WTC11 (cell line): ENCODE measurements around the gene ITGA3. TPM values are rescaled to one million over a fixed set of nuclear protein-coding genes. Genes with fewer than 3 reads are reported as not detected.

Experiments
- ARID4B ChIP-seq: sonication (generic); formaldehyde crosslinking; IDR thresholded peaks from 2 replicates; pipeline ENCODE4 v1.8.0; 2023; ENCODE audit warnings: missing genetic modification reagents, mild to moderate bottlenecking, borderline replicate concordance
- CDX4 ChIP-seq: fragments of 250-450 bp; sonication (Bioruptor Pico); IDR thresholded peaks from 2 replicates; pipeline ENCODE4 v1.9.0; 2021; ENCODE audit warnings: moderate library complexity, mild to moderate bottlenecking, inconsistent platforms, borderline replicate concordance
- CREB1 ChIP-seq: sonication (generic); formaldehyde crosslinking; IDR thresholded peaks from 2 replicates; pipeline ENCODE4 v1.8.0; 2023; ENCODE audit warnings: mild to moderate bottlenecking, missing genetic modification reagents
- EMX1 ChIP-seq: fragments of 250-450 bp; sonication (Bioruptor Pico); IDR thresholded peaks from 2 replicates; pipeline ENCODE4 v1.8.0; 2021; ENCODE audit warnings: mild to moderate bottlenecking
- GRHL2 ChIP-seq: fragments of 250-450 bp; sonication (Bioruptor Pico); IDR thresholded peaks from 2 replicates; pipeline ENCODE4 v1.8.0; 2022; ENCODE audit warnings: mild to moderate bottlenecking, moderate library complexity; ENCODE audit not compliant: insufficient replicate concordance, severe bottlenecking
- JAZF1 ChIP-seq: fragments of 250-450 bp; sonication (Bioruptor Pico); IDR thresholded peaks from 2 replicates; pipeline ENCODE4 v1.9.0; 2021; ENCODE audit warnings: moderate library complexity, mild to moderate bottlenecking, inconsistent platforms
- MAX ChIP-seq: sonication (generic); formaldehyde crosslinking; IDR thresholded peaks from 2 replicates; pipeline ENCODE4 v1.8.0; 2022; ENCODE audit warnings: mild to moderate bottlenecking, missing genetic modification reagents
- MLX ChIP-seq: sonication (generic); formaldehyde crosslinking; IDR thresholded peaks from 2 replicates; pipeline ENCODE4 v1.8.1; 2023; ENCODE audit warnings: mild to moderate bottlenecking, missing genetic modification reagents, moderate library complexity
- MYBL2 ChIP-seq: sonication (generic); formaldehyde crosslinking; IDR thresholded peaks from 2 replicates; pipeline ENCODE4 v1.8.1; 2023; ENCODE audit warnings: mild to moderate bottlenecking, moderate library complexity, missing genetic modification reagents
- SOX15 ChIP-seq: fragments of 250-450 bp; sonication (Bioruptor Pico); IDR thresholded peaks from 2 replicates; pipeline ENCODE4 v1.9.0; 2021; ENCODE audit warnings: mild to moderate bottlenecking
- TCF7 ChIP-seq: sonication (generic); formaldehyde crosslinking; IDR thresholded peaks from 2 replicates; pipeline ENCODE4 v1.8.0; 2022; ENCODE audit warnings: mild to moderate bottlenecking, low read depth, missing genetic modification reagents, moderate library complexity
- TEAD1 ChIP-seq: sonication (generic); formaldehyde crosslinking; IDR thresholded peaks from 2 replicates; pipeline ENCODE4 v1.8.0; 2022; ENCODE audit warnings: mild to moderate bottlenecking, missing genetic modification reagents
- USF2 ChIP-seq: sonication (generic); formaldehyde crosslinking; IDR thresholded peaks from 2 replicates; pipeline ENCODE4 v1.8.1; 2023; ENCODE audit warnings: mild to moderate bottlenecking, missing genetic modification reagents, moderate library complexity
- ZNF416 ChIP-seq: fragments of 250-450 bp; sonication (Bioruptor Pico); IDR thresholded peaks from 2 replicates; pipeline ENCODE4 v1.9.0; 2021; ENCODE audit warnings: mild to moderate bottlenecking, inconsistent platforms
- total RNA-seq: library from RNA; stranded (reverse); gene quantifications from 3 replicates; pipeline ENCODE4 v1.2.3, GENCODE V29; 2021
- TF ChIP-seq, protein P1 (sequence below): fragments of 250-450 bp; sonication (Bioruptor Pico); IDR thresholded peaks from 2 replicates; pipeline ENCODE4 v1.9.0; 2021; ENCODE audit warnings: mild to moderate bottlenecking, borderline replicate concordance
- TF ChIP-seq, protein P2 (sequence below): sonication (generic); formaldehyde crosslinking; IDR thresholded peaks from 2 replicates; pipeline ENCODE4 v1.8.1; 2022; ENCODE audit warnings: missing genetic modification reagents, borderline replicate concordance
- TF ChIP-seq, protein P3 (sequence below): sonication (generic); formaldehyde crosslinking; IDR thresholded peaks from 2 replicates; pipeline ENCODE4 v1.8.1; 2023; ENCODE audit warnings: mild to moderate bottlenecking, missing genetic modification reagents, borderline replicate concordance
- TF ChIP-seq, protein P4 (sequence below): fragments of 250-450 bp; sonication (Bioruptor Pico); conservative IDR thresholded peaks from 2 replicates; pipeline ENCODE4 v1.9.0; 2021; ENCODE audit warnings: mild to moderate bottlenecking

The ITGA3 gene
- total RNA-seq, 1 experiment from 2014 or later = 35.3 TPM

DNA sequence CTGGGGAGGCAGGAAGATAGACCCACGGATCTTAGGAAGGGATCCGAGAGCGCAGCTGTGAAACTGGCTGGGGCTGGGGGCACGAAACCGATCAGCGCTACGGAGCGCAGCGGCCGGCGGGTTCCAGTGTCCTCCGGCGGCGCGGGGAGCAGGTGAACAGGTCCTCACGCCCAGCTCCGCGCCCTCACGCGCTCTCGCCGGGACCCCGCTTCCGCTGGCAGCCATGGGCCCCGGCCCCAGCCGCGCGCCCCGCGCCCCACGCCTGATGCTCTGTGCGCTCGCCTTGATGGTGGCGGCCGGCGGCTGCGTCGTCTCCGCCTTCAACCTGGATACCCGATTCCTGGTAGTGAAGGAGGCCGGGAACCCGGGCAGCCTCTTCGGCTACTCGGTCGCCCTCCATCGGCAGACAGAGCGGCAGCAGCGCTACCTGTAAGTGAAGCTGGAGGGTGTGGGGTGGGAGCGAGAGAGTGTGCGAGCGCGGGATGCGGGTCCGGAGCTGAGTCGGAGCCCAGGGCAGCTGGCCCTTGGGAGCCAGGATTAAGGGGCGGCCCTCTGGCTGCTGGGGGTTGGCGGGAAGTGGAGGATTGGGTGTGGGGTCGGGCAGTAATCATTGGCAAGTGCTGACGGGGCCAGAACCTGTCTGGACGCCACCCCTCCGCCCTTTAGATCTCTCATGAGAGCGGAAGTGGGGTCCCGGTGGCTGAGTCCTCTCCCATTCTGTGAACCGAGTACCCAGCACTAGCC is 479 bp downstream of the ITGA3 start (continued):
- TF ChIP-seq USF2 (CRISPR knock-in tag) = no peak
- no peak for TF ChIP-seq ARID4B
- TF ChIP-seq TCF7 (CRISPR knock-in tag) = no peak
- TF ChIP-seq CDX4 = no peak
- TF ChIP-seq, protein P1, sequence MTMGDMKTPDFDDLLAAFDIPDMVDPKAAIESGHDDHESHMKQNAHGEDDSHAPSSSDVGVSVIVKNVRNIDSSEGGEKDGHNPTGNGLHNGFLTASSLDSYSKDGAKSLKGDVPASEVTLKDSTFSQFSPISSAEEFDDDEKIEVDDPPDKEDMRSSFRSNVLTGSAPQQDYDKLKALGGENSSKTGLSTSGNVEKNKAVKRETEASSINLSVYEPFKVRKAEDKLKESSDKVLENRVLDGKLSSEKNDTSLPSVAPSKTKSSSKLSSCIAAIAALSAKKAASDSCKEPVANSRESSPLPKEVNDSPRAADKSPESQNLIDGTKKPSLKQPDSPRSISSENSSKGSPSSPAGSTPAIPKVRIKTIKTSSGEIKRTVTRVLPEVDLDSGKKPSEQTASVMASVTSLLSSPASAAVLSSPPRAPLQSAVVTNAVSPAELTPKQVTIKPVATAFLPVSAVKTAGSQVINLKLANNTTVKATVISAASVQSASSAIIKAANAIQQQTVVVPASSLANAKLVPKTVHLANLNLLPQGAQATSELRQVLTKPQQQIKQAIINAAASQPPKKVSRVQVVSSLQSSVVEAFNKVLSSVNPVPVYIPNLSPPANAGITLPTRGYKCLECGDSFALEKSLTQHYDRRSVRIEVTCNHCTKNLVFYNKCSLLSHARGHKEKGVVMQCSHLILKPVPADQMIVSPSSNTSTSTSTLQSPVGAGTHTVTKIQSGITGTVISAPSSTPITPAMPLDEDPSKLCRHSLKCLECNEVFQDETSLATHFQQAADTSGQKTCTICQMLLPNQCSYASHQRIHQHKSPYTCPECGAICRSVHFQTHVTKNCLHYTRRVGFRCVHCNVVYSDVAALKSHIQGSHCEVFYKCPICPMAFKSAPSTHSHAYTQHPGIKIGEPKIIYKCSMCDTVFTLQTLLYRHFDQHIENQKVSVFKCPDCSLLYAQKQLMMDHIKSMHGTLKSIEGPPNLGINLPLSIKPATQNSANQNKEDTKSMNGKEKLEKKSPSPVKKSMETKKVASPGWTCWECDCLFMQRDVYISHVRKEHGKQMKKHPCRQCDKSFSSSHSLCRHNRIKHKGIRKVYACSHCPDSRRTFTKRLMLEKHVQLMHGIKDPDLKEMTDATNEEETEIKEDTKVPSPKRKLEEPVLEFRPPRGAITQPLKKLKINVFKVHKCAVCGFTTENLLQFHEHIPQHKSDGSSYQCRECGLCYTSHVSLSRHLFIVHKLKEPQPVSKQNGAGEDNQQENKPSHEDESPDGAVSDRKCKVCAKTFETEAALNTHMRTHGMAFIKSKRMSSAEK = no peak
- peak; percentile 22; the same call in 1 of the 2 replicates for TF ChIP-seq MAX (CRISPR knock-in tag)
- no peak for TF ChIP-seq JAZF1
- TF ChIP-seq GRHL2 (CRISPR knock-in tag) = no peak
- TF ChIP-seq MYBL2 (CRISPR knock-in tag) = no peak
- TF ChIP-seq, protein P2, sequence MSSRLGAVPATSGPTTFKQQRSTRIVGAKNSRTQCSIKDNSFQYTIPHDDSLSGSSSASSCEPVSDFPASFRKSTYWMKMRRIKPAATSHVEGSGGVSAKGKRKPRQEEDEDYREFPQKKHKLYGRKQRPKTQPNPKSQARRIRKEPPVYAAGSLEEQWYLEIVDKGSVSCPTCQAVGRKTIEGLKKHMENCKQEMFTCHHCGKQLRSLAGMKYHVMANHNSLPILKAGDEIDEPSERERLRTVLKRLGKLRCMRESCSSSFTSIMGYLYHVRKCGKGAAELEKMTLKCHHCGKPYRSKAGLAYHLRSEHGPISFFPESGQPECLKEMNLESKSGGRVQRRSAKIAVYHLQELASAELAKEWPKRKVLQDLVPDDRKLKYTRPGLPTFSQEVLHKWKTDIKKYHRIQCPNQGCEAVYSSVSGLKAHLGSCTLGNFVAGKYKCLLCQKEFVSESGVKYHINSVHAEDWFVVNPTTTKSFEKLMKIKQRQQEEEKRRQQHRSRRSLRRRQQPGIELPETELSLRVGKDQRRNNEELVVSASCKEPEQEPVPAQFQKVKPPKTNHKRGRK (CRISPR knock-in tag) = no peak
- no peak for TF ChIP-seq CREB1 (CRISPR knock-in tag)
- TF ChIP-seq ZNF416 (CRISPR knock-in tag) = 0 out of 2 replicates have a peak, but pooled peaks have one; percentile 36
- no peak for TF ChIP-seq MLX
- TF ChIP-seq EMX1 = no peak
- TF ChIP-seq SOX15 (CRISPR knock-in tag) = no peak
- TF ChIP-seq, protein P3, sequence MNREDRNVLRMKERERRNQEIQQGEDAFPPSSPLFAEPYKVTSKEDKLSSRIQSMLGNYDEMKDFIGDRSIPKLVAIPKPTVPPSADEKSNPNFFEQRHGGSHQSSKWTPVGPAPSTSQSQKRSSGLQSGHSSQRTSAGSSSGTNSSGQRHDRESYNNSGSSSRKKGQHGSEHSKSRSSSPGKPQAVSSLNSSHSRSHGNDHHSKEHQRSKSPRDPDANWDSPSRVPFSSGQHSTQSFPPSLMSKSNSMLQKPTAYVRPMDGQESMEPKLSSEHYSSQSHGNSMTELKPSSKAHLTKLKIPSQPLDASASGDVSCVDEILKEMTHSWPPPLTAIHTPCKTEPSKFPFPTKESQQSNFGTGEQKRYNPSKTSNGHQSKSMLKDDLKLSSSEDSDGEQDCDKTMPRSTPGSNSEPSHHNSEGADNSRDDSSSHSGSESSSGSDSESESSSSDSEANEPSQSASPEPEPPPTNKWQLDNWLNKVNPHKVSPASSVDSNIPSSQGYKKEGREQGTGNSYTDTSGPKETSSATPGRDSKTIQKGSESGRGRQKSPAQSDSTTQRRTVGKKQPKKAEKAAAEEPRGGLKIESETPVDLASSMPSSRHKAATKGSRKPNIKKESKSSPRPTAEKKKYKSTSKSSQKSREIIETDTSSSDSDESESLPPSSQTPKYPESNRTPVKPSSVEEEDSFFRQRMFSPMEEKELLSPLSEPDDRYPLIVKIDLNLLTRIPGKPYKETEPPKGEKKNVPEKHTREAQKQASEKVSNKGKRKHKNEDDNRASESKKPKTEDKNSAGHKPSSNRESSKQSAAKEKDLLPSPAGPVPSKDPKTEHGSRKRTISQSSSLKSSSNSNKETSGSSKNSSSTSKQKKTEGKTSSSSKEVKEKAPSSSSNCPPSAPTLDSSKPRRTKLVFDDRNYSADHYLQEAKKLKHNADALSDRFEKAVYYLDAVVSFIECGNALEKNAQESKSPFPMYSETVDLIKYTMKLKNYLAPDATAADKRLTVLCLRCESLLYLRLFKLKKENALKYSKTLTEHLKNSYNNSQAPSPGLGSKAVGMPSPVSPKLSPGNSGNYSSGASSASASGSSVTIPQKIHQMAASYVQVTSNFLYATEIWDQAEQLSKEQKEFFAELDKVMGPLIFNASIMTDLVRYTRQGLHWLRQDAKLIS (CRISPR knock-in tag) = 0 out of 2 replicates have a peak, but pooled peaks have one; percentile 64
- TF ChIP-seq, protein P4, sequence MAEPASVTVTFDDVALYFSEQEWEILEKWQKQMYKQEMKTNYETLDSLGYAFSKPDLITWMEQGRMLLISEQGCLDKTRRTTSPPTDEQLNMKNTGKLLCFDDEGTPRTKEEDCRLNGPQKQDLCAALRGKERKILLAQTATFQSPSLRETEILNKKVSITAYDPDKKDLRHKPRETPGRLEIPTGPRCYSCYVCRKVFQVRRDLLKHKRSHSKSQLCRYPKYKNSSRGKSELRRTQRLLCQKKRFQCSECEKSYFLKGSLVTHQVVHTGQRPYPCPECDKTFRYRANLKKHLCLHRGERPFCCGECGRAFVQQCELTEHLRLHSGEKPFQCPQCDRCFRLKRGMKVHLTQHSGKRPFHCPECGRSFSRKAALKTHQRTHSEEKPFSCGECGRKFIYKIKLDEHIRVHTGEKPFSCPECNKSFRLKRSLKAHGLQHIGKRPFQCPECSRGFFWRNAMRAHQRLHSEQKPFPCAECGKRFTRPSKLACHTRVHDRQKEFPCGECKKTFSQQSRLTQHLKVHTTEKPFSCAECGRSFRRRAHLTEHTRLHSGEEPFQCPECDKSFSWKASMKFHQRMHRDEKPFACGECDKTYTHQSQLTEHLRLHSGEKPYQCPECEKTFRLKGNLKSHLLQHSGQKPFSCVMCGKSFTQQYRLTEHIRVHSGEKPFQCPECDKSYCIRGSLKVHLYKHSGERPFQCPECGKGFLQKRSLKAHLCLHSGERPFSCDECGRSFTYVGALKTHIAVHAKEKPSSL (CRISPR knock-in tag) = no peak
- TF ChIP-seq TEAD1 (CRISPR knock-in tag) = peak; percentile 24; the same call in 1 of the 2 replicates
